HG03280 (cell line): Measurements from ENCODE around the gene NARS2.
"Not testable (repeated sequence)": the region's sequence is repeated elsewhere in the genome, so short reads cannot be mapped to it uniquely, and the experiment has no call there.

Source experiments
- ATAC-seq: cut with Tn5 transposase; IDR thresholded peaks from one replicate; pipeline ENCODE4 v1.9.1; 2021; ENCODE audit warnings: mild to moderate bottlenecking, moderate library complexity; ENCODE audit not compliant: unreplicated experiment

NARS2 gene

GRCh38 chr11:78493413-78493975 is 81.2 kb downstream of the NARS2 start:
- ATAC-seq: no peak

GRCh38 chr11:78492973-78493372 is 81.7 kb downstream of the NARS2 start:
- ATAC-seq: no peak

- no peak for ATAC-seq
These were observed 85.5 kb downstream of the NARS2 start for GRCh38 chr11:78489184-78489583.

- ATAC-seq: no peak
These were observed 96.1 kb downstream of the NARS2 start for GRCh38 chr11:78478536-78478935.

GRCh38 chr11:78476066-78476465 is 98.6 kb downstream of the NARS2 start:
- ATAC-seq: no peak

- no peak for ATAC-seq
These were observed 100.2 kb downstream of the NARS2 start for GRCh38 chr11:78474451-78474850.

GRCh38 chr11:78472905-78473304 is 101.8 kb downstream of the NARS2 start:
- no peak for ATAC-seq

- no peak for ATAC-seq
These were observed 102.3 kb downstream of the NARS2 start for GRCh38 chr11:78472382-78472781.

- ATAC-seq: no peak
These were observed 103.7 kb downstream of the NARS2 start for GRCh38 chr11:78470861-78471442.

GRCh38 chr11:78469896-78470295 is 104.8 kb downstream of the NARS2 start:
- ATAC-seq: no peak

GRCh38 chr11:78467931-78468330 is 106.7 kb downstream of the NARS2 start:
- no peak for ATAC-seq

- no peak for ATAC-seq
These were observed 107.3 kb downstream of the NARS2 start for GRCh38 chr11:78467370-78467769.

GRCh38 chr11:78465169-78465942 is 109.3 kb downstream of the NARS2 start:
- peak; percentile 98 for ATAC-seq

- ATAC-seq: not testable (repeated sequence)
These were observed 109.9 kb downstream of the NARS2 start for GRCh38 chr11:78464787-78465168.

- no peak for ATAC-seq
These were observed 114.2 kb downstream of the NARS2 start for GRCh38 chr11:78460471-78460870.

- ATAC-seq: no peak
These were observed 114.9 kb downstream of the NARS2 start for GRCh38 chr11:78459738-78460137.

- ATAC-seq: no peak
These were observed 117.2 kb downstream of the NARS2 start for GRCh38 chr11:78457448-78457847.

GRCh38 chr11:78453140-78453935 is 121.3 kb downstream of the NARS2 start:
- ATAC-seq: no peak

GRCh38 chr11:78451371-78452150 is 123.1 kb downstream of the NARS2 start:
- ATAC-seq: no peak

- no peak for ATAC-seq
These were observed 123.8 kb downstream of the NARS2 start for GRCh38 chr11:78450866-78451265.

- ATAC-seq: no peak
These were observed 124.8 kb downstream of the NARS2 start for GRCh38 chr11:78449866-78450265.
